Measurements from ENCODE around the gene ATRN. TPM values are rescaled to one million over a fixed set of nuclear protein-coding genes. Genes with fewer than 3 reads are reported as not detected.

ATRN gene
- total RNA-seq, 1 experiment from 2014 or later: 28.3 TPM

GRCh38 chr20:3670945-3671344 lies 200.1 kb downstream of the ATRN start:
- peaks cover 64% of the 10 kb centered on the region for H3K27me3 Mint-ChIP-seq (ENCODE audit: unreplicated experiment)
- no peaks in the 10 kb centered on the region for H3K4me1 Mint-ChIP-seq (ENCODE audit: low read depth, unreplicated experiment)
- intact Hi-C loops (cut with micrococcal nuclease; ENCODE audit: unreplicated experiment): no loop called here
- H3K4me3 Mint-ChIP-seq (ENCODE audit: low read depth, unreplicated experiment): no peak overlapping the region
- no TSS peak for BruUV-seq (replicated peaks)
- no peak for DNase-seq
- H3K27ac Mint-ChIP-seq (ENCODE audit: unreplicated experiment): no peak overlapping the region
- TF ChIP-seq CTCF (IDR thresholded peaks at IDR 0.05; ENCODE audit: unreplicated experiment): no peak
- H3K36me3 Mint-ChIP-seq (ENCODE audit: insufficient read depth, unreplicated experiment): no peaks in the 10 kb centered on the region
- H3K9me3 Mint-ChIP-seq (ENCODE audit: low read depth, unreplicated experiment): no peaks in the 10 kb centered on the region
- CTCF ChIA-PET: no interaction called here

- no peak for TF ChIP-seq CTCF (IDR thresholded peaks at IDR 0.05; ENCODE audit: unreplicated experiment)
- Mint-ChIP-seq H3K4me1 (ENCODE audit: low read depth, unreplicated experiment) (no peaks in the 10 kb centered on the region), H3K27me3 (ENCODE audit: unreplicated experiment) (peaks cover 76% of the 10 kb centered on the region), H3K27ac (ENCODE audit: unreplicated experiment) (no peak overlapping the region), H3K4me3 (ENCODE audit: low read depth, unreplicated experiment) (no peak overlapping the region), H3K36me3 (ENCODE audit: insufficient read depth, unreplicated experiment) (no peaks in the 10 kb centered on the region), H3K9me3 (ENCODE audit: low read depth, unreplicated experiment) (no peaks in the 10 kb centered on the region)
- no TSS peak for BruUV-seq (replicated peaks)
- DNase-seq: no peak
- intact Hi-C loops (cut with micrococcal nuclease; ENCODE audit: unreplicated experiment): no loop called here
- CTCF ChIA-PET: no interaction called here
Observed at GRCh38 chr20:3671986-3672546, 201.2 kb downstream of the ATRN start.

- no peak for DNase-seq
- no peaks in the 10 kb centered on the region for H3K4me1 Mint-ChIP-seq (ENCODE audit: low read depth, unreplicated experiment)
- H3K9me3 Mint-ChIP-seq (ENCODE audit: low read depth, unreplicated experiment): no peaks in the 10 kb centered on the region
- intact Hi-C loops (cut with micrococcal nuclease; ENCODE audit: unreplicated experiment): no loop called here
- peaks cover 82% of the 10 kb centered on the region for H3K27me3 Mint-ChIP-seq (ENCODE audit: unreplicated experiment)
- H3K27ac Mint-ChIP-seq (ENCODE audit: unreplicated experiment): no peak overlapping the region
- no peaks in the 10 kb centered on the region for H3K36me3 Mint-ChIP-seq (ENCODE audit: insufficient read depth, unreplicated experiment)
- BruUV-seq (replicated peaks): no TSS peak
- no peak for TF ChIP-seq CTCF (IDR thresholded peaks at IDR 0.05; ENCODE audit: unreplicated experiment)
- CTCF ChIA-PET: no interaction called here
- no peak overlapping the region for H3K4me3 Mint-ChIP-seq (ENCODE audit: low read depth, unreplicated experiment)
Observed at GRCh38 chr20:3672547-3673171, 201.8 kb downstream of the ATRN start.

GRCh38 chr20:3673221-3674070 lies 202.6 kb downstream of the ATRN start:
- Mint-ChIP-seq H3K9me3 (ENCODE audit: low read depth, unreplicated experiment) (no peaks in the 10 kb centered on the region), H3K36me3 (ENCODE audit: insufficient read depth, unreplicated experiment) (no peaks in the 10 kb centered on the region), H3K27ac (ENCODE audit: unreplicated experiment) (no peak overlapping the region), H3K4me1 (ENCODE audit: low read depth, unreplicated experiment) (no peaks in the 10 kb centered on the region), H3K4me3 (ENCODE audit: low read depth, unreplicated experiment) (no peak overlapping the region), H3K27me3 (ENCODE audit: unreplicated experiment) (peaks cover 86% of the 10 kb centered on the region)
- TF ChIP-seq CTCF (IDR thresholded peaks at IDR 0.05; ENCODE audit: unreplicated experiment): no peak
- DNase-seq: no peak
- CTCF ChIA-PET: no interaction called here
- intact Hi-C loops (cut with micrococcal nuclease; ENCODE audit: unreplicated experiment): no loop called here
- BruUV-seq (replicated peaks): no TSS peak

All from Calu3 (cell line).